Gastrocnemius medialis (tissue), 4 donors: Measurements from ENCODE around the gene FAM107B.

Source experiments
- CTCF ChIP-seq, 5 experiments: fragments of 450-650 bp in 3 of 5; fragments of 200-600 bp in 2 of 5; sonication (generic) in 2 of 5; IDR thresholded peaks in 4 of 5; conservative IDR thresholded peaks in 1 of 5; 1 replicate in 4 of 5; 2 replicates in 1 of 5; pipeline ENCODE4 v1.5.1; 2016 to 2019; ENCODE audit warnings: antibody characterized with exemption in 5 of 5, mild to moderate bottlenecking in 3 of 5, moderate library complexity in 3 of 5
- POLR2A ChIP-seq, 2 donors: fragments of 450-650 bp; IDR thresholded peaks; one replicate each; pipeline ENCODE4 v1.6.1; 2017; ENCODE audit warnings: antibody characterized with exemption in 2 of 2, mild to moderate bottlenecking in 2 of 2, moderate library complexity in 2 of 2

DNA sequence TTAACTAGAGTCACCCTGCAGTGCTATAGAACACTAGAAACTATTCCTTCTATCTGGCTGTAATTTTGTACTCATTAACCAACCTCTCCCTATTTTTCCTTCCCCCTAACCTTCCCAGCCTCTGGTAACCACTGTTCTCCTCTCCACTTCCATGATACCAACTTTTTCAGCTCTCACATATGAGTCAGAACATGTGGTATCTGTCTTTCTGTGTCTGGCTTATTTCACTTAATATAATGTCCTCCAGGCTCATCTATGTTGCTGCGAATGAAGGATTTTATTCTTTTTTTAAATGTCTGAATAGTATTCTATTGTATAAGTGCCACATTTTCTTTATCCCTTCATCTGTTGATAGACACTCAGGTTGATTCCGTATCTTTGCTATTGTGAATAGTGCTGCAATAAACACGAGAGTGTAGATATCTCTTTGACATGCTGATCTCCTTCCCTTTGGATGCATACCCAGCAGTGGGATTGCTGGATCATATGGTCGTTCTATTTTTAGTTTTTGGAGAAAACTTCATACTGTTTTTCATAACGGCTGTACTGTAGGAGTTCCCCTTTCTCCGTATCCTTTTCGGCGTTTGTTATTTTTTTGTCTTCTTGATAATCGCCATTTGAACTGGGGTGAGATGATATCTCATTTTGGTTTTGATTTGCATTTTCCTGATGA lies 101.4 kb downstream of the FAM107B start:
- TF ChIP-seq POLR2A (IDR thresholded peaks at IDR 0.05) (no peak), CTCF (IDR thresholded peaks at IDR 0.05 in 4 of 5, conservative IDR thresholded peaks at IDR 0.05 in 1 of 5) (no peak)
